CD4-positive, alpha-beta memory T cell (primary cell): ENCODE measurements around the gene ZNF440. TPM values are rescaled to one million over a fixed set of nuclear protein-coding genes. Genes with fewer than 3 reads are reported as not detected.
A peak's percentile ranks its signal among the peaks of the same experiment; 100 is the strongest.
"Not testable (repeated sequence)": the region's sequence is repeated elsewhere in the genome, so short reads cannot be mapped to it uniquely, and the experiment has no call there.

ENCODE experiments used
- CTCF ChIA-PET: fragments of 350-600 bp; sonication (Branson Sonifier 250); formaldehyde crosslinking; loops from one replicate; lab custom pipeline; 2021; ENCODE audit warnings: inconsistent platforms; ENCODE audit not compliant: partially characterized antibody; lab: Charles Lee
- POLR2A ChIA-PET: fragments of 350-600 bp; sonication (Branson Sonifier 250); formaldehyde crosslinking; loops from one replicate; lab custom pipeline; 2021; ENCODE audit not compliant: partially characterized antibody; lab: Charles Lee
- DNase-seq, 5 donors: peaks; one replicate each; pipeline versions ENCODE4 v3.0.0 to v3.0.0-alpha.2; 2020 to 2022; ENCODE audit warnings: mixed read lengths in 1 of 5
- H3K27ac ChIP-seq: one replicate; pipeline ENCODE4 v1.7.0; 2013; ENCODE audit warnings: low read depth, low read length
- H3K27me3 ChIP-seq: 2 replicates; pipeline ENCODE4 v1.7.0; 2013; ENCODE audit warnings: mild to moderate bottlenecking, low read length, moderate library complexity; ENCODE audit not compliant: insufficient read depth
- H3K36me3 ChIP-seq: 2 replicates; pipeline ENCODE4 v1.7.0; 2013; ENCODE audit warnings: mild to moderate bottlenecking, low read length, moderate library complexity; ENCODE audit not compliant: insufficient read depth
- H3K4me1 ChIP-seq: 2 replicates; pipeline ENCODE4 v1.7.0; 2013; ENCODE audit warnings: mild to moderate bottlenecking, low read length, moderate library complexity; ENCODE audit not compliant: insufficient read depth
- H3K4me3 ChIP-seq, 2 donors: one replicate each; pipeline ENCODE4 v1.7.0; 2013; ENCODE audit warnings: low read length in 2 of 2, mild to moderate bottlenecking in 1 of 2
- H3K9me3 ChIP-seq, 2 donors: one replicate each; pipeline ENCODE4 v1.7.0; 2013; ENCODE audit warnings: low read length in 2 of 2, control low read depth in 1 of 2; ENCODE audit not compliant: control insufficient read depth in 1 of 2
- H3K27ac Mint-ChIP-seq, 7 donors: one replicate each; pipeline ENCODE4 v1.8.0; 2020 to 2021; ENCODE audit warnings: mixed read lengths in 7 of 7, mild to moderate bottlenecking in 6 of 7, inconsistent platforms in 3 of 7, moderate library complexity in 3 of 7
- H3K27me3 Mint-ChIP-seq, 2 donors: one replicate each; pipeline ENCODE4 v1.8.0; 2020 to 2021; ENCODE audit warnings: mixed read lengths in 2 of 2
- H3K36me3 Mint-ChIP-seq, 2 donors: one replicate each; pipeline ENCODE4 v1.8.0; 2020 to 2021; ENCODE audit warnings: mixed read lengths in 2 of 2, inconsistent platforms in 1 of 2, mild to moderate bottlenecking in 1 of 2
- H3K4me1 Mint-ChIP-seq, 4 donors: one replicate each; pipeline ENCODE4 v1.8.0; 2020 to 2021; ENCODE audit warnings: mixed read lengths in 4 of 4, mild to moderate bottlenecking in 1 of 4
- H3K4me3 Mint-ChIP-seq, 8 donors: one replicate each; pipeline ENCODE4 v1.8.0; 2020 to 2021; ENCODE audit warnings: mixed read lengths in 8 of 8, mild to moderate bottlenecking in 7 of 8, moderate library complexity in 6 of 8, inconsistent platforms in 3 of 8
- H3K9me3 Mint-ChIP-seq, 8 donors: one replicate each; pipeline ENCODE4 v1.8.0; 2020 to 2021; ENCODE audit warnings: mixed read lengths in 8 of 8, mild to moderate bottlenecking in 5 of 8, inconsistent platforms in 3 of 8, moderate library complexity in 1 of 8
- intact Hi-C: fragments of 100-400 bp; cut with micrococcal nuclease; formaldehyde crosslinking; loops from one replicate; pipeline ENCODE4 v1.15.1; 2023
- polyA plus RNA-seq, 2 donors: library from polyadenylated mRNA; unstranded; fragments of 300-500 nt; fragmentation: Illumina TruSeq; gene quantifications; one replicate each; pipeline ENCODE4 v1.2.3, GENCODE V29; 2021
- total RNA-seq, 2 experiments: library from RNA; stranded (reverse); gene quantifications; one replicate each; pipeline ENCODE4 v1.2.3, GENCODE V29; 2021

Gene ZNF440
- total and polyA plus RNA-seq, 4 experiments from 2014 or later, result 1.8 to 18.5 (median 10.8) TPM

GRCh38 chr19:11848200-11848593, 34.1 kb downstream of the ZNF440 start:
- Histone ChIP-seq H3K27me3 (no peaks in the 10 kb centered on the region), H3K4me3 (peak overlapping the region in 1 of 2 donors; percentile 82), H3K27ac (peak overlapping the region; percentile 61), H3K36me3 (no peaks in the 10 kb centered on the region), H3K9me3 (no peaks in the 10 kb centered on the region), H3K4me1 (peaks cover 19% of the 10 kb centered on the region)
- peak overlapping the region; percentile 89 to 94 (median 90) for H3K4me3 Mint-ChIP-seq
- POLR2A ChIA-PET, result interaction anchor here (1.3 kb wide), 1 partner anchor 35 kb away, joined by 5 read pairs; no protein-coding TSS in a partner anchor
- CTCF ChIA-PET, result interaction anchor here (1.4 to 1.5 kb wide), 3 partner anchors 50 to 312 kb away, joined by 3 to 8 read pairs (median 3); partner anchors contain the start of genes ZNF491 and ZNF763
- peaks cover 0 to 11% (median 4%) of the 10 kb centered on the region in 8 donors for H3K9me3 Mint-ChIP-seq
- peak overlapping the region; percentile 64 to 94 (median 92) for H3K27ac Mint-ChIP-seq
- H3K27me3 Mint-ChIP-seq, result peaks cover 1% of the 10 kb centered on the region in 2 donors
- DNase-seq, result no peak
- H3K4me1 Mint-ChIP-seq, result peaks cover 13 to 27% (median 15%) of the 10 kb centered on the region in 4 donors
- peaks cover 14 to 16% of the 10 kb centered on the region in 2 donors for H3K36me3 Mint-ChIP-seq
- intact Hi-C loops, result loop anchor here (1.0 kb wide), 1 partner anchor 50 kb away; the partner anchor contains the start of gene ZNF491

GRCh38 chr19:11848594-11849469, 34.8 kb downstream of the ZNF440 start, which contains the start of gene ZNF439:
Gene ZNF439 (plus strand): TSS chr19:11848726. CDS start chr19:11848868, 142 bp downstream.
- peaks cover 0 to 13% (median 4%) of the 10 kb centered on the region in 8 donors for H3K9me3 Mint-ChIP-seq
- ChIA-PET CTCF (interaction anchor here (1.0 to 1.5 kb wide), 4 partner anchors 31 to 313 kb away, joined by 3 to 8 read pairs (median 3); partner anchors contain the start of genes ZNF491 and ZNF763), POLR2A (interaction anchor here (0.7 to 1.3 kb wide), 4 partner anchors 36 to 83 kb away, joined by 3 to 5 read pairs (median 3); partner anchors contain the start of gene ZNF491)
- peaks cover 13 to 27% (median 15%) of the 10 kb centered on the region in 4 donors for H3K4me1 Mint-ChIP-seq
- H3K27me3 Mint-ChIP-seq, result peaks cover 1% of the 10 kb centered on the region in 2 donors
- H3K4me3 Mint-ChIP-seq, result peak within 1 kb of the TSS; percentile 89 to 94 (median 90)
- Histone ChIP-seq H3K27me3 (no peaks in the 10 kb centered on the region), H3K27ac (peak within 1 kb of the TSS; percentile 61), H3K4me1 (peaks cover 19% of the 10 kb centered on the region), H3K36me3 (no peaks in the 10 kb centered on the region), H3K4me3 (peak within 1 kb of the TSS; percentile 39 to 82), H3K9me3 (no peaks in the 10 kb centered on the region)
- intact Hi-C loops, result loop anchor here (1.0 kb wide), 1 partner anchor 51 kb away; the partner anchor contains the start of gene ZNF491
- peak within 1 kb of the TSS; percentile 64 to 94 (median 92) for H3K27ac Mint-ChIP-seq
- H3K36me3 Mint-ChIP-seq, result peaks cover 19% of the 10 kb centered on the region in 2 donors
- peak; percentile 83 to 87 (median 86) for DNase-seq

DNA sequence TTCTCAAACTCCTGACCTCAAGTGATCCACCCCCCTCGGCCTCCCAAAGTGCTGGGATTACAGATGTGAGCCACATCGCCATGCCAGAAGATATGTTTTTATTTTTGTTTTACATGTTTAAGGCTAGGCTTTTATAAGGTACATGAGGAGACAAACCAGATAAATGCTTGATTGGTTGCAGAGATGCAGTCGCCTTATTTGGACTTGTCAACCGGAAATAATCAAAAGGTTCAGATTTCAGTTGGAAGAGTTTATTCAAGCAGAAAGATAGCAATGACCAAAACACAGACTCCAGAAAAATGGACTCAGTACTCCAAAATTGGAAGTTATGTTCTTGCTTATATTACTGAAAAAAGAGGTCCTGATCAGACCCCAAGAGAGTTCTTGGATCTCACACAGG, 36.2 kb downstream of the ZNF440 start:
- H3K27ac ChIP-seq, H3K36me3 ChIP-seq, DNase-seq, H3K27me3 Mint-ChIP-seq, H3K27ac Mint-ChIP-seq, H3K9me3 ChIP-seq, CTCF ChIA-PET, POLR2A ChIA-PET, H3K4me3 ChIP-seq, intact Hi-C loops, H3K27me3 ChIP-seq: not testable (repeated sequence)
- H3K9me3 Mint-ChIP-seq, result peaks cover 3 to 18% (median 11%) of the 10 kb centered on the region in 8 donors
- H3K36me3 Mint-ChIP-seq, result peaks cover 26 to 27% of the 10 kb centered on the region in 2 donors
- H3K4me1 Mint-ChIP-seq, result peaks cover 13 to 27% (median 15%) of the 10 kb centered on the region in 4 donors
- H3K4me1 ChIP-seq, result peaks cover 19% of the 10 kb centered on the region
- H3K4me3 Mint-ChIP-seq, result peak overlapping the region in 1 of 8 donors; percentile 27

- H3K36me3 ChIP-seq, result no peaks in the 10 kb centered on the region
- no peak overlapping the region for H3K4me3 ChIP-seq
- no peak for DNase-seq
- no peak overlapping the region for H3K27ac ChIP-seq
- ChIA-PET POLR2A (no interaction called here), CTCF (no interaction called here)
- Mint-ChIP-seq H3K9me3 (peaks cover 3 to 48% (median 34%) of the 10 kb centered on the region in 8 donors), H3K27me3 (no peaks in the 10 kb centered on the region), H3K27ac (no peak overlapping the region), H3K4me3 (no peak overlapping the region), H3K4me1 (peaks cover 11 to 19% (median 12%) of the 10 kb centered on the region in 4 donors), H3K36me3 (peaks cover 40 to 53% of the 10 kb centered on the region in 2 donors)
- H3K9me3 ChIP-seq, result peaks cover 0 to 8% of the 10 kb centered on the region in 2 donors
- peaks cover 14% of the 10 kb centered on the region for H3K4me1 ChIP-seq
- H3K27me3 ChIP-seq, result no peaks in the 10 kb centered on the region
- intact Hi-C loops, result no loop called here
Measured at GRCh38 chr19:11853358-11853757, 39.3 kb downstream of the ZNF440 start.

DNA sequence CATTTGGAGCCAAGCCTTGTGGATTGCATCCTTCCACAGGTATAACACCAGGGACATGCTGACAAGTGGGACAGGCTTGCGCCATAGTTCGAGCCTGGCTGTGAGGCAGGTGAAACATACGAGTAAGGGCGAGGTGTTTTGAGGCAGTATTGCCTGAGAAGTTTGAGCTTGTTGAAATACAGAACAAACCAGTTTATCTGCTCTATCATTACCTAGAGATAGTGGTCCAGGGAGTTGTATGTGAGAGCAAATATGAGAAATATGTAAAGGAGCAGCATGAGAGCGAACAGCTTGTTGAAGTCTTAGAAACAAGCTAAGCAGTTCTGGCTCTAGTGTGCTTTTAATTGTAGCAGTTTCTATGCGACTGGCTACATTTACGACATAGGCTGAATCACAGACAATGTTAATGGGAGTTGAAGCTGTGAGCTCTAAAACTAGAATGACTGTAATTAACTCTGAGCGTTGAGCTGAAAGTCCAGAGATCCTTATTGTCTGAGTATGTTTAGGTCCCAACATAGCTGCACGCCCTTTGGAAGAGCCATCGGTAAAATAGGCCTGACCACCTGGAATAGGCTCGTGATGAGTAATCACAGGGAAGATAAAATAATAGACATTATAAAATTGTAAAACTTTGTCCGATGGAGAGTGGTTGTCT, 42.6 kb downstream of the ZNF440 start:
- H3K9me3 Mint-ChIP-seq, result peaks cover 3 to 73% (median 64%) of the 10 kb centered on the region in 8 donors
- H3K36me3 ChIP-seq, result no peaks in the 10 kb centered on the region
- H3K4me1 ChIP-seq, result no peaks in the 10 kb centered on the region
- H3K4me3 ChIP-seq, result no peak overlapping the region
- DNase-seq, result no peak
- H3K36me3 Mint-ChIP-seq, result peaks cover 34 to 76% of the 10 kb centered on the region in 2 donors
- H3K27me3 ChIP-seq, result no peaks in the 10 kb centered on the region
- H3K27ac ChIP-seq, result no peak overlapping the region
- ChIA-PET CTCF (interaction anchor here (1.6 kb wide), 1 partner anchor 59 kb away, joined by 3 read pairs; no protein-coding TSS in a partner anchor), POLR2A (no interaction called here)
- no peaks in the 10 kb centered on the region for H3K4me1 Mint-ChIP-seq
- intact Hi-C loops, result no loop called here
- H3K9me3 ChIP-seq, result peaks cover 0 to 25% of the 10 kb centered on the region in 2 donors
- no peak overlapping the region for H3K27ac Mint-ChIP-seq
- H3K4me3 Mint-ChIP-seq, result no peak overlapping the region
- no peaks in the 10 kb centered on the region for H3K27me3 Mint-ChIP-seq

DNA sequence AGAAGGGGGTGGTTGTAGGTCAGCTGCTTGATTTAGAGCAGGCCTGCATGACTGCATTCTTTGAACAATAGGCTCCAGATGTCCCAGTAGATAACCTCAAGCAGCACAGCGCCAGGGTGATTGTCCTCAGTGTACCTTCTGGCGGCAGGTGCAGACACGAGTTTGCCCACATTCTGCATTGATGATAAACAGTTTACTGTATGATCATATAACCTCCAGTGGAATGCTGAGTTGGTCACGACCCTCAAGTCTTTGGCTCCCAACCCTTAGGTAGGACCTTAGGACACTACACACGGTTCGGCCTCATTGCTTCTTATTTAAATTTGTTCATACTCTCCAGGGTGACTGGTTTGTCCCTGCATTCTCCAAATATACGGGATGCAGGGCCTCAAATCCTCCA, 46.6 kb downstream of the ZNF440 start:
- no peak overlapping the region for H3K4me3 Mint-ChIP-seq
- H3K9me3 Mint-ChIP-seq, result peaks cover 3 to 98% (median 88%) of the 10 kb centered on the region in 8 donors
- H3K36me3 Mint-ChIP-seq, result peaks cover 42 to 86% of the 10 kb centered on the region in 2 donors
- no peak for DNase-seq
- H3K27ac ChIP-seq, result no peak overlapping the region
- no peaks in the 10 kb centered on the region for H3K4me1 ChIP-seq
- H3K27me3 Mint-ChIP-seq, result no peaks in the 10 kb centered on the region
- CTCF ChIA-PET, result no interaction called here
- intact Hi-C loops, result no loop called here
- H3K27ac Mint-ChIP-seq, result no peak overlapping the region
- no peaks in the 10 kb centered on the region for H3K27me3 ChIP-seq
- H3K9me3 ChIP-seq, result peaks cover 0 to 28% of the 10 kb centered on the region in 2 donors
- no peaks in the 10 kb centered on the region for H3K36me3 ChIP-seq
- H3K4me3 ChIP-seq, result no peak overlapping the region
- POLR2A ChIA-PET, result no interaction called here
- H3K4me1 Mint-ChIP-seq, result no peaks in the 10 kb centered on the region
